Breast epithelium (tissue), 4 donors: ENCODE results near the gene NEGR1. TPM values are rescaled to one million over a fixed set of nuclear protein-coding genes. Genes with fewer than 3 reads are reported as not detected.

Experiments
- DNase-seq, 2 donors: peaks; one replicate each; pipeline ENCODE4 v3.0.0-alpha.2; 2019; ENCODE audit warnings: low spot score in 2 of 2
- H3K27ac ChIP-seq, 2 donors: fragments of 200-600 bp; sonication (generic) in 1 of 2; one replicate each; pipeline ENCODE4 v1.5.1; 2016 to 2019; ENCODE audit warnings: mild to moderate bottlenecking in 1 of 2
- H3K27me3 ChIP-seq, 2 donors: fragments of 200-600 bp; sonication (generic) in 1 of 2; one replicate each; pipeline versions ENCODE4 v1.5.1 to v1.6.0; 2017 to 2019; ENCODE audit warnings: control low read depth in 1 of 2, mild to moderate bottlenecking in 1 of 2
- H3K36me3 ChIP-seq: fragments of 200-600 bp; one replicate; pipeline ENCODE4 v1.5.1; 2019
- H3K4me1 ChIP-seq, 2 donors: fragments of 200-600 bp; sonication (generic); one replicate each; pipeline ENCODE4 v1.5.1; 2016 to 2019; ENCODE audit warnings: control low read depth in 1 of 2
- H3K4me3 ChIP-seq, 3 donors: fragments of 200-600 bp; sonication (generic); 1 replicate in 2 of 3; 2 replicates in 1 of 3; pipeline ENCODE4 v1.5.1; 2016 to 2019; ENCODE audit warnings: mild to moderate bottlenecking in 3 of 3, moderate library complexity in 2 of 3
- H3K9me3 ChIP-seq, 2 donors: fragments of 200-600 bp; sonication (generic) in 1 of 2; one replicate each; pipeline ENCODE4 v1.5.1; 2016 to 2019; ENCODE audit warnings: control low read depth in 1 of 2
- POLR2A ChIP-seq: fragments of 450-650 bp; IDR thresholded peaks from one replicate; pipeline ENCODE4 v1.6.1; 2016; ENCODE audit warnings: antibody characterized with exemption, mild to moderate bottlenecking, moderate library complexity
- POLR2AphosphoS5 ChIP-seq, 3 donors: sonication (generic); formaldehyde crosslinking; IDR thresholded peaks; one replicate each; pipeline ENCODE4 v1.6.1; 2017; ENCODE audit warnings: antibody characterized with exemption in 3 of 3
- intact Hi-C: fragments of 100-400 bp; cut with DNase I; formaldehyde crosslinking; loops from one replicate; pipeline ENCODE4 v1.15.1; 2023; ENCODE audit warnings: low total_unique reads
- total RNA-seq, 3 donors: library from RNA; depleted of rRNA; stranded (reverse); fragments of >200 nt; gene quantifications; one replicate each; pipeline ENCODE4 v1.1.0, GENCODE V29; 2016
- TF ChIP-seq, protein P1 (sequence below), 3 donors: fragments of 450-650 bp; IDR thresholded peaks; one replicate each; pipeline ENCODE4 v1.5.1; 2016 to 2017; ENCODE audit warnings: antibody characterized with exemption in 3 of 3, mild to moderate bottlenecking in 3 of 3, moderate library complexity in 3 of 3

Gene NEGR1
- total RNA-seq, 3 donors from 2014 or later = 5.6 to 33.3 (median 7.9) TPM

- H3K27me3 ChIP-seq = no peaks in the 10 kb centered on the region
- no peaks in the 10 kb centered on the region for H3K36me3 ChIP-seq
- H3K27ac ChIP-seq = no peak overlapping the region
- intact Hi-C loops = no loop called here
- no peak for TF ChIP-seq POLR2A
- TF ChIP-seq, protein P1, sequence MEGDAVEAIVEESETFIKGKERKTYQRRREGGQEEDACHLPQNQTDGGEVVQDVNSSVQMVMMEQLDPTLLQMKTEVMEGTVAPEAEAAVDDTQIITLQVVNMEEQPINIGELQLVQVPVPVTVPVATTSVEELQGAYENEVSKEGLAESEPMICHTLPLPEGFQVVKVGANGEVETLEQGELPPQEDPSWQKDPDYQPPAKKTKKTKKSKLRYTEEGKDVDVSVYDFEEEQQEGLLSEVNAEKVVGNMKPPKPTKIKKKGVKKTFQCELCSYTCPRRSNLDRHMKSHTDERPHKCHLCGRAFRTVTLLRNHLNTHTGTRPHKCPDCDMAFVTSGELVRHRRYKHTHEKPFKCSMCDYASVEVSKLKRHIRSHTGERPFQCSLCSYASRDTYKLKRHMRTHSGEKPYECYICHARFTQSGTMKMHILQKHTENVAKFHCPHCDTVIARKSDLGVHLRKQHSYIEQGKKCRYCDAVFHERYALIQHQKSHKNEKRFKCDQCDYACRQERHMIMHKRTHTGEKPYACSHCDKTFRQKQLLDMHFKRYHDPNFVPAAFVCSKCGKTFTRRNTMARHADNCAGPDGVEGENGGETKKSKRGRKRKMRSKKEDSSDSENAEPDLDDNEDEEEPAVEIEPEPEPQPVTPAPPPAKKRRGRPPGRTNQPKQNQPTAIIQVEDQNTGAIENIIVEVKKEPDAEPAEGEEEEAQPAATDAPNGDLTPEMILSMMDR (IDR thresholded peaks at IDR 0.05) = no peak
- no peak for TF ChIP-seq POLR2AphosphoS5 (IDR thresholded peaks at IDR 0.05)
- no peaks in the 10 kb centered on the region for H3K9me3 ChIP-seq
- no peak overlapping the region for H3K4me3 ChIP-seq
- H3K4me1 ChIP-seq = no peaks in the 10 kb centered on the region
- DNase-seq = no peak
Observed at GRCh38 chr1:71582673-71583072, 699.7 kb downstream of the NEGR1 start.

GRCh38 chr1:71577451-71578131, 704.7 kb downstream of the NEGR1 start:
- no peaks in the 10 kb centered on the region for H3K9me3 ChIP-seq
- H3K27me3 ChIP-seq = no peaks in the 10 kb centered on the region
- DNase-seq = no peak
- TF ChIP-seq POLR2AphosphoS5 (IDR thresholded peaks at IDR 0.05) = no peak
- TF ChIP-seq, protein P1 (IDR thresholded peaks at IDR 0.05) = no peak
- TF ChIP-seq POLR2A = no peak
- intact Hi-C loops = no loop called here
- H3K27ac ChIP-seq = no peak overlapping the region
- no peaks in the 10 kb centered on the region for H3K36me3 ChIP-seq
- H3K4me3 ChIP-seq = no peak overlapping the region
- no peaks in the 10 kb centered on the region for H3K4me1 ChIP-seq

DNA sequence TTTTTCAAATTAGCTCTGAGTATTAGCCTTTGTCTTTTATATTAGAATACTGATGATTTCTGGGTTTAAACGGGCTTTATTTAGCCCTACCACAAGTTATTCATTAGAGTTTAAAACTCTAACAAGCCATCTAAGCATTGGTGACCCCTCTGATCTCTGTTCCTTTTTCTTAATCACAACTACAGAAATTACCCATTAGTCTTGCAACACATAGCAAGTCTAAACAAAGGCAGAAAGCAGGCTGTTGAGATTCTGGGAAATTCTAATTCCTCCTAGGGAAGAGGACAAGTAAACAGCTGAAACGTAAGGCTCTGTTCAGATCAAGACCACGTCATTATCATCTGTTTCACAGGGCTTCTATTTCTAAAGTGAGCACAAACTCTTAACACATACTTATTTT, 710.3 kb downstream of the NEGR1 start:
- intact Hi-C loops = no loop called here

DNA sequence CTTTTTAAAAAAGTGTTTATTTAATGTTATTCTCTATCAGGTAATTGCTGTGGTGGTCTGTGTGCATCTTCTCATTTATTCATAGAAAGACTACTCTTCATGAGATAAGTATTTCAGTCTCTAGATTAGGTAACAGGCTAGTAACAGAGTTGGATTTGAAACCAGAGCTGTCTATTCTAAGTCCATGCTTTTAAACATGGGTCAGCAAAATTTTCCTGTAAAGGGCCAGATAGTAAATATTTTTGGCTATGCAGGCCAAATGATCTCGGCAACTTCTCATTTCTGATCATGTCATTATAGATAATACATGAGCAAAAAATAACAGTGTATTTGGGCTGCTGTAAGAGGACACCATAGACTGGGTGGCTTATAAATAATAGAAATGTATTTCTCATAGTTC, 715.9 kb downstream of the NEGR1 start:
- Histone ChIP-seq H3K27ac (no peak overlapping the region), H3K27me3 (no peaks in the 10 kb centered on the region), H3K4me3 (no peak overlapping the region), H3K4me1 (no peaks in the 10 kb centered on the region), H3K36me3 (no peaks in the 10 kb centered on the region), H3K9me3 (no peaks in the 10 kb centered on the region)
- TF ChIP-seq POLR2AphosphoS5 (IDR thresholded peaks at IDR 0.05) (no peak), POLR2A (no peak)
- TF ChIP-seq, protein P1 (IDR thresholded peaks at IDR 0.05) = no peak
- intact Hi-C loops = no loop called here
- no peak for DNase-seq

More for the DNA sequence above, 710.3 kb downstream of the NEGR1 start:
- Histone ChIP-seq H3K36me3 (no peaks in the 10 kb centered on the region), H3K4me1 (no peaks in the 10 kb centered on the region), H3K27ac (no peak overlapping the region), H3K9me3 (no peaks in the 10 kb centered on the region), H3K27me3 (no peaks in the 10 kb centered on the region), H3K4me3 (no peak overlapping the region)
- no peak for DNase-seq
- TF ChIP-seq, protein P1 (IDR thresholded peaks at IDR 0.05) = no peak
- TF ChIP-seq POLR2A = no peak
- TF ChIP-seq POLR2AphosphoS5 (IDR thresholded peaks at IDR 0.05) = no peak

DNA sequence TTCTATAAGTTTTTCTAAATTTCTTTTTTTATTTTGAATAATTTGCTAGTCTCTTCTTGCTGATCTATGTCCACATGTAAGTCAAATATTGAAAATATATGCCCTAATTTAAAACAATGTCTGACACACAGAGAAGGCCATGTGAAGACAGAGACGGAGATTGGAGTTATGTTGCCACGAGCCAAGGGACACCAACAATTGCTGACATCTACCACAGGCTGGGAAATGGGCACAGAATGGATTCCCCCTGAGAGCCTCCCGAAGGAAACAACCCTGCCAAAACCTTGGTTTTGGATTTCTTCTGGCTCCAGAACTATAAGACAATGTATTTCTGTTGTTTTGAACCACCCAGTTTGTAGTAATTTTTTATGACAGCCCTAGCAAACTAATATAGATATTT, 716.5 kb downstream of the NEGR1 start:
- Histone ChIP-seq H3K27me3 (no peaks in the 10 kb centered on the region), H3K4me3 (no peak overlapping the region), H3K36me3 (no peaks in the 10 kb centered on the region), H3K9me3 (no peaks in the 10 kb centered on the region), H3K4me1 (no peaks in the 10 kb centered on the region), H3K27ac (no peak overlapping the region)
- no peak for TF ChIP-seq POLR2A
- TF ChIP-seq POLR2AphosphoS5 (IDR thresholded peaks at IDR 0.05) = no peak
- TF ChIP-seq, protein P1 (IDR thresholded peaks at IDR 0.05) = no peak
- intact Hi-C loops = no loop called here
- no peak for DNase-seq
